H1 (cell line): ENCODE data around the gene BSPRY. TPM values are rescaled to one million over a fixed set of nuclear protein-coding genes. Genes with fewer than 3 reads are reported as not detected.

ENCODE experiments used
- CTCF ChIA-PET: fragments of 300-600 bp; sonication (Branson Sonifier 250); formaldehyde crosslinking; loops from one replicate; lab custom pipeline; 2021; ENCODE audit not compliant: partially characterized antibody; lab: Charles Lee
- POLR2A ChIA-PET: fragments of 300-600 bp; sonication (Branson Sonifier 250); formaldehyde crosslinking; loops from one replicate; lab custom pipeline; 2021; ENCODE audit warnings: inconsistent platforms; ENCODE audit not compliant: partially characterized antibody; lab: Charles Lee
- DNase-seq, 2 experiments: peaks; one replicate each; pipeline versions ENCODE4 v3.0.0 to v3.0.0-alpha.2; 2010 to 2022; ENCODE audit warnings: low spot score in 2 of 2, low read depth in 1 of 2, mixed read lengths in 1 of 2
- FAIRE-seq: peaks from 2 replicates; lab custom pipeline; 2011; peaks lifted over from hg19 to GRCh38; lab: Jason Lieb, UNC
- H2AFZ ChIP-seq: 2 replicates; pipeline ENCODE4 v1.8.1; 2012; ENCODE audit warnings: low read length, inconsistent platforms
- H2AK5ac ChIP-seq: 2 replicates; pipeline ENCODE4 v1.6.1; 2013; ENCODE audit warnings: low read depth, low read length
- H2BK120ac ChIP-seq: replicated peaks from 2 replicates; pipeline ENCODE3; 2013; ENCODE audit warnings: low read depth, low read length, inconsistent platforms
- H2BK12ac ChIP-seq: 2 replicates; pipeline ENCODE4 v1.6.1; 2013; ENCODE audit warnings: low read depth, low read length
- H2BK15ac ChIP-seq: 2 replicates; pipeline ENCODE4 v1.6.1; 2013; ENCODE audit warnings: low read length
- H2BK20ac ChIP-seq: 2 replicates; pipeline ENCODE4 v1.6.1; 2013; ENCODE audit warnings: low read length
- H2BK5ac ChIP-seq: 2 replicates; pipeline ENCODE4 v1.6.1; 2013; ENCODE audit warnings: low read depth, low read length
- H3K14ac ChIP-seq: 2 replicates; pipeline ENCODE4 v1.6.1; 2013; ENCODE audit warnings: inconsistent platforms; ENCODE audit not compliant: insufficient read length
- H3K18ac ChIP-seq: 2 replicates; pipeline ENCODE4 v1.6.1; 2013; ENCODE audit warnings: low read length; ENCODE audit errors: extremely low read depth
- H3K23ac ChIP-seq: 2 replicates; pipeline ENCODE4 v1.6.1; 2013; ENCODE audit warnings: inconsistent platforms; ENCODE audit not compliant: insufficient read length
- H3K23me2 ChIP-seq: 2 replicates; pipeline ENCODE4 v1.6.1; 2013; ENCODE audit warnings: low read depth, low read length
- H3K27ac ChIP-seq: 2 replicates; pipeline ENCODE4 v1.6.1; 2011; ENCODE audit warnings: low read depth, low read length, inconsistent platforms
- H3K27me3 ChIP-seq, 4 experiments: replicated peaks in 1 of 4; 1 replicate in 1 of 4; 2 replicates in 3 of 4; pipeline versions ENCODE4 v1.6.1 to v1.8.1; 2011 to 2013; ENCODE audit warnings: low read length in 3 of 4, mild to moderate bottlenecking in 3 of 4, inconsistent platforms in 2 of 4, mixed read lengths in 2 of 4, moderate library complexity in 1 of 4; ENCODE audit not compliant: control insufficient read depth in 3 of 4, insufficient read depth in 3 of 4; ENCODE audit errors: extremely low read depth in 1 of 4
- H3K36me3 ChIP-seq, 4 experiments: 2 replicates each; pipeline versions ENCODE4 v1.6.1 to v1.8.1; 2011 to 2013; ENCODE audit warnings: mild to moderate bottlenecking in 4 of 4, low read length in 3 of 4, moderate library complexity in 2 of 4, control low read depth in 1 of 4, inconsistent platforms in 1 of 4; ENCODE audit not compliant: insufficient read depth in 4 of 4, control insufficient read depth in 2 of 4
- H3K4ac ChIP-seq: replicated peaks from 2 replicates; pipeline ENCODE3; 2013; ENCODE audit warnings: low read length, low read depth, mixed read lengths, inconsistent platforms; ENCODE audit not compliant: insufficient read length
- H3K4me1 ChIP-seq, 4 experiments: replicated peaks in 1 of 4; 1 replicate in 1 of 4; 2 replicates in 3 of 4; pipeline versions ENCODE4 v1.6.1 to v1.8.1; 2011 to 2013; ENCODE audit warnings: low read length in 3 of 4, inconsistent platforms in 2 of 4, mixed read lengths in 1 of 4; ENCODE audit not compliant: insufficient read depth in 4 of 4, control insufficient read depth in 3 of 4
- H3K4me2 ChIP-seq, 2 experiments: 2 replicates each; pipeline versions ENCODE4 v1.6.1 to v1.8.1; 2011 to 2013; ENCODE audit warnings: low read depth in 2 of 2, low read length in 2 of 2, control low read depth in 1 of 2, inconsistent platforms in 1 of 2, mild to moderate bottlenecking in 1 of 2; ENCODE audit not compliant: insufficient read depth in 1 of 2
- H3K4me3 ChIP-seq, 4 experiments: fragments of 200-600, 300-600 bp in 1 of 4; sonication (generic), shearing (Covaris generic), sonication (Bioruptor Twin) in 1 of 4; 2 replicates each; pipeline versions ENCODE4 v1.5.1 to v1.8.1; 2011 to 2016; ENCODE audit warnings: low read length in 4 of 4, low read depth in 3 of 4, control low read depth in 2 of 4, inconsistent platforms in 2 of 4, mild to moderate bottlenecking in 2 of 4, mixed read lengths in 1 of 4, moderate library complexity in 1 of 4; ENCODE audit not compliant: insufficient read depth in 2 of 4; ENCODE audit errors: extremely low read depth in 1 of 4
- H3K56ac ChIP-seq: replicated peaks from 2 replicates; pipeline ENCODE3; 2013; ENCODE audit warnings: low read depth, mild to moderate bottlenecking, mixed read lengths, low read length, inconsistent platforms; ENCODE audit not compliant: insufficient read length
- H3K79me1 ChIP-seq: 2 replicates; pipeline ENCODE4 v1.6.1; 2013; ENCODE audit warnings: low read depth, low read length, control low read depth
- H3K79me2 ChIP-seq, 2 experiments: 2 replicates each; pipeline versions ENCODE4 v1.6.1 to v1.8.1; 2012 to 2013; ENCODE audit warnings: low read length in 2 of 2, mild to moderate bottlenecking in 2 of 2, inconsistent platforms in 1 of 2; ENCODE audit not compliant: insufficient read depth in 2 of 2, control insufficient read depth in 1 of 2
- H3K9ac ChIP-seq, 4 experiments: replicated peaks in 1 of 4; 1 replicate in 1 of 4; 2 replicates in 3 of 4; pipeline versions ENCODE4 v1.6.1 to v1.8.1; 2011 to 2013; ENCODE audit warnings: low read depth in 3 of 4, low read length in 3 of 4, control low read depth in 2 of 4, mild to moderate bottlenecking in 2 of 4, moderate library complexity in 2 of 4, inconsistent platforms in 1 of 4; ENCODE audit errors: extremely low read depth in 1 of 4
- H3K9me3 ChIP-seq, 2 experiments: 2 replicates each; pipeline versions ENCODE4 v1.6.1 to v1.8.1; 2012 to 2013; ENCODE audit warnings: mild to moderate bottlenecking in 2 of 2, moderate library complexity in 2 of 2, control low read depth in 1 of 2, inconsistent platforms in 1 of 2, low read depth in 1 of 2, low read length in 1 of 2, mixed read lengths in 1 of 2; ENCODE audit not compliant: insufficient read depth in 2 of 2
- H4K20me1 ChIP-seq, 2 experiments: replicated peaks in 1 of 2; 2 replicates each; pipeline versions ENCODE3 to v1.8.1; 2011 to 2013; ENCODE audit warnings: inconsistent platforms in 2 of 2, low read length in 2 of 2, mild to moderate bottlenecking in 1 of 2; ENCODE audit not compliant: insufficient read depth in 2 of 2, control insufficient read depth in 1 of 2
- H4K5ac ChIP-seq: 2 replicates; pipeline ENCODE4 v1.6.1; 2013; ENCODE audit warnings: low read length, low read depth, mixed read lengths, inconsistent platforms; ENCODE audit not compliant: insufficient read length
- H4K8ac ChIP-seq: 2 replicates; pipeline ENCODE4 v1.8.0; 2013; ENCODE audit warnings: mild to moderate bottlenecking, moderate library complexity, low read length, inconsistent platforms; ENCODE audit not compliant: insufficient read depth; ENCODE audit errors: extremely low read depth
- H4K91ac ChIP-seq: replicated peaks from 2 replicates; pipeline ENCODE3; 2013; ENCODE audit warnings: low read length, mixed read lengths, inconsistent platforms; ENCODE audit not compliant: insufficient read length
- BACH1 ChIP-seq: IDR thresholded peaks from 2 replicates; pipeline ENCODE4 v1.6.1; 2012; ENCODE audit warnings: low read length, improper control_type of control experiment
- CHD2 ChIP-seq: IDR thresholded peaks from 2 replicates; pipeline ENCODE4 v1.6.1; 2012; ENCODE audit warnings: low read length, improper control_type of control experiment
- CTBP2 ChIP-seq: IDR thresholded peaks from 2 replicates; pipeline ENCODE4 v1.7.0; 2011; ENCODE audit warnings: borderline replicate concordance, mild to moderate bottlenecking, moderate library complexity, mixed read lengths, low read length; ENCODE audit not compliant: insufficient read depth, insufficient read length
- HDAC2 ChIP-seq, 2 experiments: fragments of 300-600 bp in 1 of 2; sonication (generic) in 1 of 2; IDR thresholded peaks; 2 replicates each; pipeline ENCODE4 v1.6.1; 2011 to 2012; ENCODE audit warnings: low read depth in 2 of 2, low read length in 2 of 2, mild to moderate bottlenecking in 2 of 2, moderate library complexity in 2 of 2, borderline replicate concordance in 1 of 2, inconsistent platforms in 1 of 2
- NRF1 ChIP-seq: IDR thresholded peaks from 2 replicates; pipeline ENCODE4 v1.6.1; 2011; ENCODE audit warnings: mild to moderate bottlenecking, low read depth, low read length, improper control_type of control experiment
- SIRT6 ChIP-seq: IDR thresholded peaks from one replicate; pipeline ENCODE4 v1.7.1; 2012; ENCODE audit warnings: low read length, inconsistent platforms
- WGBS, 2 experiments: shearing (Covaris generic) in 1 of 2; methylation state at CpG; one replicate each; pipeline versions ENCODE4 v1.1.6 to v1.1.7; 2013 to 2015; ENCODE audit warnings: low lambda C conversion rate in 2 of 2, mixed read lengths in 2 of 2, inconsistent platforms in 1 of 2, low coverage in 1 of 2, missing lambda C conversion rate in 1 of 2; ENCODE audit not compliant: insufficient replicate concordance in 2 of 2, insufficient coverage in 1 of 2, insufficient read length in 1 of 2; ENCODE audit errors: extremely low coverage in 1 of 2, missing lambda C conversion rate in 1 of 2; 5-methylcytosine and 5-hydroxymethylcytosine counted together
- polyA plus RNA-seq, 7 experiments: library from polyadenylated mRNA; depleted of rRNA in 3 of 7; stranded (reverse) in 5 of 7; unstranded in 2 of 7; fragments of >200 nt in 5 of 7; fragments of 200-250 nt in 2 of 7; gene quantifications; 1 replicate in 5 of 7; 2 replicates in 1 of 7; 4 replicates in 1 of 7; pipeline versions ENCODE4 v1.2.1 to v1.2.3, GENCODE V29; 2011 to 2013; ENCODE audit warnings: missing spikeins in 2 of 7, mixed read lengths in 2 of 7
- total RNA-seq: library from RNA; stranded (reverse); fragmentation: NEBNext Ultra II Directional; extraction: Animal tissue kit (Norgen Biotek cat#: 25700); gene quantifications from 2 replicates; pipeline ENCODE4 v1.2.1, GENCODE V29; 2021
- TF ChIP-seq, protein P1 (sequence below): IDR thresholded peaks from 2 replicates; pipeline ENCODE4 v1.6.1; 2012; ENCODE audit warnings: low read length, inconsistent platforms

The BSPRY gene
- total and polyA plus RNA-seq, 2 of the 8 experiments (the other 6 are each of a cell fraction or from before 2014, with no cell fraction given): 5.5 to 10.9 TPM

DNA sequence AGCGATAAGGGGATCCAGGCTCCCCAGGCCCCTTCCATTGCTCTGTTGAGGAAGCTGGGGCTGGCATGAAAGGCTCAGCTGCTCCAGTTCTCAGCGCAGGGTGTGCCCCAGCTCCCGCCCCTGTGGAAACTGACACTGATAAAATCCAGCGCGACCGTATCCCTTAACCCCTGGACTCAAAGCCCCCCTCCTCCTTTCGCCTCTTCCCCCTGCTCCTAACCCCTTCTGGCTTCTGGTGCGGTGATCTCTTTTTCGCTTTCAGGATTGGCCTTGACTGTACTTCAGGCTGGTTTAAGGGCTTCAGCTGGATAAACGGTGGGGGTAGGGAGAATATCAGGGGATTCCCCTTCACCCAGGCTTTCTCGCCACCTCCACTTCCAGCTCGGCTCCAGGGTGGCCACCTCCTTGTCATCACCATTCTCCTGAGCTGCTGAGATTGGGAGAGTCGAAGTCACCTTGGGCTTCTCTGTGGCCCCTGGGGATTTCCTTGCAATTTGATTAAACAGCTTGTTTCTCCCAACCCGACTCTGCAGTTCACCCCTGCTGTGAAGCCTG is 843 bp downstream of the BSPRY start:
- Histone ChIP-seq H3K79me1 (no peaks in the 10 kb centered on the region; the same call in none of the 2 replicates), H4K8ac (no peak overlapping the region), H3K79me2 (no peaks in the 10 kb centered on the region), H4K20me1 (peaks cover 0 to 2% of the 10 kb centered on the region in 2 experiments), H3K14ac (no peak overlapping the region), H4K5ac (no peak overlapping the region), H2AFZ (no peak overlapping the region), H2BK12ac (no peak overlapping the region), H3K4me1 (peaks cover 5 to 14% (median 10%) of the 10 kb centered on the region in 4 experiments), H3K9ac (no peak overlapping the region; a peak in 3 of 7 replicates), H3K4ac (no peak overlapping the region)
- 37% methylated on average over 13 of the region's 14 CpGs; no CpG with 5 or more reads in 1 of the 2 experiments for WGBS, 2 experiments
- POLR2A ChIA-PET: interaction anchor here (0.8 to 2.8 kb wide), 16 partner anchors 8 to 343 kb away, joined by 3 to 11 read pairs (median 4); partner anchors contain the start of genes C9orf43, HDHD3, POLE3 and WDR31
- no peak for DNase-seq
- no peak for TF ChIP-seq CHD2
- TF ChIP-seq, protein P1, sequence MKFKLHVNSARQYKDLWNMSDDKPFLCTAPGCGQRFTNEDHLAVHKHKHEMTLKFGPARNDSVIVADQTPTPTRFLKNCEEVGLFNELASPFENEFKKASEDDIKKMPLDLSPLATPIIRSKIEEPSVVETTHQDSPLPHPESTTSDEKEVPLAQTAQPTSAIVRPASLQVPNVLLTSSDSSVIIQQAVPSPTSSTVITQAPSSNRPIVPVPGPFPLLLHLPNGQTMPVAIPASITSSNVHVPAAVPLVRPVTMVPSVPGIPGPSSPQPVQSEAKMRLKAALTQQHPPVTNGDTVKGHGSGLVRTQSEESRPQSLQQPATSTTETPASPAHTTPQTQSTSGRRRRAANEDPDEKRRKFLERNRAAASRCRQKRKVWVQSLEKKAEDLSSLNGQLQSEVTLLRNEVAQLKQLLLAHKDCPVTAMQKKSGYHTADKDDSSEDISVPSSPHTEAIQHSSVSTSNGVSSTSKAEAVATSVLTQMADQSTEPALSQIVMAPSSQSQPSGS: no peak
- no peak for TF ChIP-seq NRF1
- no peak for TF ChIP-seq CTBP2
- TF ChIP-seq BACH1: no peak
- TF ChIP-seq HDAC2 (IDR thresholded peaks at IDR 0.05; ENCODE audit: borderline replicate concordance in 1 of 2, low read depth in 2 of 2, low read length in 2 of 2): 0 out of 4 replicates have a peak, but pooled peaks of 1 of the 2 experiments have one; percentile 8
- no peak for TF ChIP-seq SIRT6
- TF ChIP-seq, all 59 proteins: peak for 1
- Histone ChIP-seq H3K4me2 (peak overlapping the region; percentile 74 to 86), H3K9me3 (no peaks in the 10 kb centered on the region), H4K91ac (no peak overlapping the region), H3K36me3 (no peaks in the 10 kb centered on the region), H3K56ac (no peak overlapping the region), H3K4me3 (peak overlapping the region; percentile 75 to 89 (median 76)), H2BK15ac (no peak overlapping the region), H3K27ac (no peak overlapping the region), H3K23ac (no peak overlapping the region), H2AK5ac (no peak overlapping the region), H2BK5ac (no peak overlapping the region), H3K27me3 (peaks cover 0 to 14% (median 2%) of the 10 kb centered on the region in 4 experiments; a peak in 5 of 7 replicates), H3K18ac (peak overlapping the region; percentile 32; the same call in 1 of the 2 replicates), H3K23me2 (peaks cover 11% of the 10 kb centered on the region; the same call in 1 of the 2 replicates), H2BK120ac (no peak overlapping the region), H2BK20ac (no peak overlapping the region)
- CTCF ChIA-PET: interaction anchor here (0.7 to 4.0 kb wide), 14 partner anchors 9 to 732 kb away, joined by 3 to 12 read pairs (median 4); partner anchors contain the start of genes CDC26, PRPF4 and WDR31
- no peak for FAIRE-seq
